Neural progenitor cell (in vitro differentiated cells): ENCODE data around the gene POLE3.
A peak's percentile ranks its signal among the peaks of the same experiment; 100 is the strongest.

Source experiments
- EZH2 ChIP-seq: fragments of 200-600 bp; sonication (generic); IDR thresholded peaks from 2 replicates; pipeline ENCODE4 v1.6.1; 2017; ENCODE audit warnings: antibody characterized with exemption, mild to moderate bottlenecking, moderate library complexity
- TF ChIP-seq, protein P1 (sequence below): fragments of 200-600 bp; sonication (generic); IDR thresholded peaks from 2 replicates; pipeline ENCODE4 v1.5.1; 2017; ENCODE audit warnings: antibody characterized with exemption, mild to moderate bottlenecking

DNA sequence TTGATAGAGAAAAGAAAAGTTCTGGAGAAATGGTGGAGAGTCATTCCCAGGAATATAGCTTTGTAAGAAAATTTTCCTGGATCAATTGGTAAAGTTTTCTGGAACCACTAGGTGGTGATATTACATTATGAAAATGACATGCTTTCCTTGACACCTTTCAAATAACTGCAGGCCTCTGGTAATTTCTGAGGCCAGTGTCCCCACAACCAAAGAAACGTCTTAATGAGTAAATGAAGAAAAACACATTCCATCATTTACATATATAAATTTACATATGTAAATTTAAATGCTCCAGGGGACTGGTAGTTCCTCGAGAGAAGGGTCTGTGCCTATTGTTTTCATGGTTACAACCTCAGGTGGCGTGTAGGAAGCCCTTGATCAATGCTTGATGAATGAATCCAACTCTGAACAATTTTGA, 35.9 kb upstream of the POLE3 start:
- TF ChIP-seq, protein P1, sequence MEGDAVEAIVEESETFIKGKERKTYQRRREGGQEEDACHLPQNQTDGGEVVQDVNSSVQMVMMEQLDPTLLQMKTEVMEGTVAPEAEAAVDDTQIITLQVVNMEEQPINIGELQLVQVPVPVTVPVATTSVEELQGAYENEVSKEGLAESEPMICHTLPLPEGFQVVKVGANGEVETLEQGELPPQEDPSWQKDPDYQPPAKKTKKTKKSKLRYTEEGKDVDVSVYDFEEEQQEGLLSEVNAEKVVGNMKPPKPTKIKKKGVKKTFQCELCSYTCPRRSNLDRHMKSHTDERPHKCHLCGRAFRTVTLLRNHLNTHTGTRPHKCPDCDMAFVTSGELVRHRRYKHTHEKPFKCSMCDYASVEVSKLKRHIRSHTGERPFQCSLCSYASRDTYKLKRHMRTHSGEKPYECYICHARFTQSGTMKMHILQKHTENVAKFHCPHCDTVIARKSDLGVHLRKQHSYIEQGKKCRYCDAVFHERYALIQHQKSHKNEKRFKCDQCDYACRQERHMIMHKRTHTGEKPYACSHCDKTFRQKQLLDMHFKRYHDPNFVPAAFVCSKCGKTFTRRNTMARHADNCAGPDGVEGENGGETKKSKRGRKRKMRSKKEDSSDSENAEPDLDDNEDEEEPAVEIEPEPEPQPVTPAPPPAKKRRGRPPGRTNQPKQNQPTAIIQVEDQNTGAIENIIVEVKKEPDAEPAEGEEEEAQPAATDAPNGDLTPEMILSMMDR: peak; percentile 76
- no peak for TF ChIP-seq EZH2
